GM18519 (cell line): ENCODE results near the gene MSI2.
"Not testable (repeated sequence)": the region's sequence is repeated elsewhere in the genome, so short reads cannot be mapped to it uniquely, and the experiment has no call there.

ENCODE experiments used
- ATAC-seq: cut with Tn5 transposase; IDR thresholded peaks from one replicate; pipeline ENCODE4 v1.9.1; 2021; ENCODE audit warnings: mild to moderate bottlenecking, moderate library complexity; ENCODE audit not compliant: unreplicated experiment, low FRiP score

MSI2 gene

DNA sequence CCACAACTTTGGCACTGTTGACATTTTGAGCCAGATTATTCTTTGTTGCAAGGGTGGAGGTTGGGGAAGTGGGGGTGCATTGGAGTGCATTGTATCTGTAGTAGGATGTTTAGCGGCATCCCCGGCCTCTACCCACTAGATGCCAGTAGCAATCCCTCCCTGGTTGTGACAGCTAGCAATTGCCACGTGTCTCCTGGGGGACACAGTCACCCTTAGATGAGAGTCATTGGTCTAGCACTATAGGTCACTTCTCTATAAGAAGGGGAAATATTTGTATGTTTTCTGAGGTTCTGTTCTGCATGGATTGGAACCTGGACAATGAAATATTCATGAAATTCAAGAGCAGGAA lies 32.4 kb downstream of the MSI2 start:
- no peak for ATAC-seq

DNA sequence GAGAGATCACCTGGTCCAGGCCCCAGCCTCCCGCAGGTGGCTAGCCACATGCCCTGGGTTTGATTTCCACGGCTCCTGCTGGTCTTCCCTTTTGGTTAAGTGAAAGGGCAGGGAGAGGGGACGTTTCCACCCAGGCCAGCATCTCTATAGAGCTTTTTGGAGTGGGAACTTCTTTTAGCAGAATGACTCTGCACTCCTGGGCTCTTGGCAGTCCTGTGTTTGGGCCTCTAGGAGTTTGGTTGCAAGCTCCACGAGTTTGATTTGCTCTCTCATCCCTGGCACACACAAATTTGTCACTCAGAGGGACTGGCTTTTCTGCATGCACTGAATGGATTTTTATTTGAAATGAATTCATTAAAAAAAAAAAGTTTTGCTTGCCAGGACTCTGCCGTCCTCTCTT lies 32.8 kb downstream of the MSI2 start:
- ATAC-seq: no peak

DNA sequence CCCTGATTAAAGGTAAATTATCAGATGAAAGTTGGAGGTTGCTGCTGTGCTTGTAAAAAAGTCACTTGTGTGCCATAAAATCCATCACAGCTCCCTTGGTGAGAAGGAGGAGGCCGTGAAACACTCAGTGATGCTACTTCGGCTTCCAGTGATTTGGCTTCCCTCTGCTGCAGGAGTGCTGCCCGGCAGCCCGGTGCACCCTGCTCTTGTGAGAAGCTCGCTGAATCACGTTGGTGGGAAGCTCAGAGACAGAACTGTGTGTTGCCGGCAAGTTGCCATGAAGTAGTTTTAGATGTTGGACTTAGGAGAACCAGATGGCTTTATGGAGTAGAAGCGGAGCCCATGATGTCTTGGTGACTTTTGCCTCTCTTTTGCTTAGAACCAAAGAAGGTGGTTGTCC lies 33.3 kb downstream of the MSI2 start:
- no peak for ATAC-seq

DNA sequence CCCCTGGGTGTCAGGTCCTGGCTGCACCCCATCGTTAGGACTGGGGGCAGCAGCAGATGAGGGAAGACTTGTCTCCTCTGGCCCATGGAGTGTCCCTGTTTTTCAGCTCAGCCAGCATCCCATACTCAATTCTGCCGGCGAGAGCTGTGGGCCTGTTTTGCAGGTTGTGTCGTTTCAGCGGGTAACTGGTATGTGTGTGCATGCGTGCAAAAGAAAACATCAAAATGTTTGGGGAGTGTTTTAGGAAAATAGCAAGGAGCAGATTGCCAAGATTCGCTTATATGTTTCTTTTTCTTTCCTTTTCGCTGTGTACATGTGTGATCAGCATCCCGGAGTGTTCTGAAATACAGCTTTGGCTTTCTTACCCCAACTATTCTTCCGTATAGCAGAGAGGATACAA lies 34.7 kb downstream of the MSI2 start:
- no peak for ATAC-seq

DNA sequence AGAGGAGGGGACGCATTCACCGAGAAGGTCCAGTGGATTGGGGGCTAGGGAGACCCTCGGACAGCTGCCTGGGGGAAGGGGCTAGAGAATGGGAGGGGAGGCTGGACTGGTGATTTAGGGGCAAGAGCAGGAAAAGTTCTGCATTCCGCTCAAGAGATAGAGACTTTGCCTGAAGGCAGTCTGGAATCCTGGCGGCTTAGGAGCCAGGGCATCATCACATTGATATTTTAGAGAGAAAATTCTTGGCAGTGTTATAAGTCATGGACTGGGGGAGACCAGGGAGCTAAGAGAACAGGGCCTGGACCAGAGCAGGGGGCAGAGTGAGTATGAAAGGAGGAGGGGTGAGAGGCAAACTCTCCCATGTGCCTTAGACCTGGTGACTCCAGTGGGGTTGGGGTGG lies 35.8 kb downstream of the MSI2 start:
- ATAC-seq: no peak

DNA sequence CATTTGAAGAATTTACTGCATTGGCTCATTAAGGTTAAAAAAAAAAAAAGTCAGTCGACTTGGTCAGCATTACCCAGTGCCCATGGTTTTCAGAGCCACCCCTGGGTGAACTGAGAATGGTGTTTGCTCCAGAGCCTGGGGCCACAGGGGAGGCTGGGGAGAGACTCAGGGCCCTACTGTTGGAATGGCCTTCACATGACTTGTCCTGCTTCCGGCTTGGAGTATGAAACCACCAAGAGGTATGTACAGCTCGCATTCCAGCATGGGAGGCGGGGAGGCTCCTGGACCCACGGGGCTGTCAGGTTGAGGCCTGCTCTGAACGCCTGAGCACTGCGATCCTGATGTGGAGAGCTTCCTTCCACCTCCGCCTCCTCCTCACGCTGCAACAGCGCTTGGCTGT lies 36.8 kb downstream of the MSI2 start:
- no peak for ATAC-seq

DNA sequence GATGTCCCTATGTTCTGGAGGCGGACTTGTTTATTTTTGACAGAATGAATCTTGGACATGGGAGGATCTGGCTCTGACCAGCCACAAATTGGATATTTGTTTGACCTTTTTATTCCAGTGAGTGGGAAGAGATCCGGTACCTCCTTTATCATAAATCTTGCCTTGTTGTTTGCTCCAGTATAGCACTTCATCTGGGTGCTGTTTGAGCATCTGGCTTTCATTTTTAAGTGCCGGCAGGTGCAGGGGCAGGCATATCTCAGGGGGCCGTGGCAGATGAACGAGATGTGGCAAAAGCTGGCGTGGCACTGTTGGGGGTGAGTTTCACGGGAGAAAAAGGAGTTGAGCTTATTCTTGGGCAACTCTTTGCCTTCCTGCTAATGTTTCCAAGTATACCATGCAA lies 37.8 kb downstream of the MSI2 start:
- no peak for ATAC-seq

DNA sequence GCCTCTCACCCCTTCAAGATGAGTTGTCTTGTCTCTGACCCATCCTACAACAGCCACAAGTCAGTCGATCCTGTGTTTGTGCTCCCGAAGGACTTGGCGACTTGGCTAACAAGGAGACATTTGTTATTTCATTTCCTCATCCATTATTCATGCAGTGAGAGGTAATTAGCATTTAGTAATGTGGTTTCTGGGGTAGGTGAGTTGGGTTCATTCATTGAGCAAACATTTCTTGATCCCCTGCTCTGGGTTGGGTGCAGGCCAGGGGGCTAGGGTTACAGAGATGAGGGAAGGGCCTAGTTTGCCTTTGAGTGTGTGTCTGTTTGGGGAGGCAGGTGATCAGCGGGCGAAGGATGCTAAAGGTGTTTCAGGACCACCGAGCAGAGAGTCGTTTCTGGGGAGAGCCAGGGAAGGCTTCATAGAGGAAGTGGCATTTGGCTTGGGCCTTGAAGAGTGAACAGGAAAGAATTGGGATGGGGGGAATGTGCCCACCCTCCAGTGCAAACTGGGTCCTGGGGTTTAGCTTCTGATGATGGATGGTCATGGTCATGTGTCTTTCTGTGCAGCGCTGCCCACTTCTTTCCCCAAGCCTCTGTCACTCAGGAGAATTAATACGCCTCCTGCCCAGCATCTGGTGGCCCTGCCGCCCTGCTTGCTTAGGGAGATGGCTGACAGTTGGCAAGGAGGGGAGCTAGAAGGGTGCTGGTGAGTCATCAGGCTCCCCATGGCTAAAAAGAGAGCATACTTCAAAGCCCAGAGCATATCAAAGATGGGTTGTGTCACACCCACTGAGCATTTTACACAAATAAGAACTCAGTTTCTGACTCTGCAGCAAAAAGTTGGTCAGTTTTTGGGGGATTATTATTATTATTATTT lies 38.5 kb downstream of the MSI2 start:
- ATAC-seq: no peak

DNA sequence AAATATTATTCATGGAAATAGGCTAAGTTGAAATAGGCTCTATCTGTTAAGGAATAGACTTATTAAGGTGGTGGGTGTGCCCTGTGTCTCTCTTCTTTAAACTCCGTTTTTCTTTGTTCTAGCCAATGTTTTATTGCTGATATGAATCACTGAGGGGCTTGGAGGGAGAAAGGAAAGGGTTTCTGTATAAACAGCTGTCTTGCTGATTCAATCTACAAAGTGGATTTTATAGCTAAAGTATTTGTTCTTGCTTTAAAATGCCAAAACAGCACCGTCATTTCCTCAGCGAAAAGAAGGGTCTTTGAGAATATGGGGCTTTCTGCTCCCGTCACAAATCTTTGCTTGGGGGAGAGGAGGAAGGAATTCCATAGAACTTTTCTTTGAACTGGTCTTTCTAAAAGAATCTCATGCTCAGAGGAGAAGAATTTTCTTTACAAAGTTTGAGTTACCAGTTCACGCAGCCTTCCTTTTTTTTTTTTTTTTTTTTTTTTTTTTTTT lies 39.3 kb downstream of the MSI2 start:
- ATAC-seq: no peak

DNA sequence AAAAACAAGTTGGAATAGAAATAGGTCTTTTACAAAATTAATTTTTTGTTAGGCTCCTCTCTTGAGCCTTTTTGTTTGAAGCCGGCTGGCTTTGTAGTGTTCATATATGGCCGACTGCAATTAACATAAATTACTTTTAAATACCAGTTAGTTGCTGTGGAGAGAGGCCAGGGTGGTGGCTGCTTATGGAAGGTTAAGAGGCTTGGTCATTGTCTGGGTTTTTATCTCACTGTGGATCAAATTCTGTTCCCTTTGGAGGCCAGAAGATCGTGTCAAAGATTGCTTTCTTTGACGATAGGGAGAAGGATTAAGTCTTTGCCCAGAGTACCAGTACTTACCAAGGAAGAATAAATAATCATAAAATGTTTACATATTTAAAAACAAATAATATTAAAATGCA lies 39.9 kb downstream of the MSI2 start:
- ATAC-seq: no peak

DNA sequence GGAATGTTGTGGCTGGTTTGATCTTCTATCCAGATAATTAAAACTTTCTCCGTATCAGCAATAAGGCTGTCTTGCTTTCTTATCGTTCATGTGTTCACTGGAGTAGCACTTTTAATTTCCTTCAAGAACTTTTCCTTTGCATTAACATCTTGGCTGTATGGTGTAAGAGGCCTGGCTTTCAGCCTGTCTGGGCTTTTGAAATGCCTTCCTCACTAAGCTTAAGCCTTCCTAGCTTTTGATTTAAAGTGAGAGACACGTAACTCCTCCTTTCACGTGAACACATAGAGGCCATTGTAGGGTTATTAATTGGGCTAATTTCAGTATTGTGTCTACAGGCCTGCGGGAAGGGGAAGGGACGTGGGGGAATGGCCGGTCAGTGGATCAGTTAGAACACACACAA lies 42.9 kb downstream of the MSI2 start:
- no peak for ATAC-seq

DNA sequence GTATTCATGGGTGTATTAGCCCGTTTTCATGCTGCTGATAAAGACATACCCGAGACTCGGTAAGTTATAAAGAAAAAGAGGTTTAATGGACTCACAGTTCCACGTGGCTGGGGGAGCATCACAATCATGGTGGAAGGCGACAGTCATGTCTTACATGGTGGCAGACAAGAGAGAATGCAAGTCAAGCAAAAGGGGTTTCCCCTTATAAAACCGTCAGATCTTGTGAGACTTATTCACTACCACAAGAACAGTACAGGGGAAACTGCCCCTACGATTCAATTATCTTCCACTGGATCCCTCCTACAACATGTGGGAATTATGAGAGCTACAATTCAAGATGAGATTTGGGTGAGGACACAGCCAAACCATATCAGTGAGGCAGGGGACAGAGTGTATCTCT lies 44.3 kb downstream of the MSI2 start:
- ATAC-seq: not testable (repeated sequence)

DNA sequence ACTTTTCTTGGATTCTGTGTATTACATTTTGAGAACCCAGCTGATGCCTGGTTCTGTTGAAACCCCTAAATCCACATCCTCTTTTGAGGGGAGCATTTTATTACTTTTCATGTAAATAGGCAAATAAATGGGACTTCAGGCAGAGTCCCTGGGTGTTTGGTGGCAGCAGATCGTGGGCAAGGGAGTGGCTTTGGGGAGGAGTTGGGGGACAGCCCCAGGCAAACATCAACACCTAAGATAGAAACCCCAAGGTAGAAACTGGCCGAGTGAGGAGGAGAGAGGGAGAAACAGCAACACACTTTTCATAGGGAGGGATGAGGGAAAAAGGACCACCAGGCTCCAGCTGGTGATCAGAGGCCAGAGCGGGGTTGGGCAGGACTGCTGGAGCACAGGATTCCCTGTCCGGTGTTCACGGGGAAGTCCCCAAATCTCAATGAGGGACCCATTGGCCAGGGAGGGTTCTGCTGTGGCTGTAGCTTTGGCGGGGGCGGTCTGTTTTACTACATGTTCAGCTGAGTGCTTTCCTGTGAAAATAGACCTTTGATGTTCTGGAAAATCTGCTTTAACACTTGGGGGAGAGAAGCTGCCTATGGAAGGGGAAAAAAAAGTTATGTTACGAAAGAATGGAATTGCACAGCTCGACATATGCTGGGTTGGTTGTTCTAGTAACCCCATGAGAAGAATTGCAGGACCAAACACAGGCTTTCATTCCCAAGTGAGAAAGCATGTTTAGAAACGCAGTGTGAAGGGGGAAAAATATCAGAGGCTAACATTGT lies 46.6 kb downstream of the MSI2 start:
- ATAC-seq: no peak

DNA sequence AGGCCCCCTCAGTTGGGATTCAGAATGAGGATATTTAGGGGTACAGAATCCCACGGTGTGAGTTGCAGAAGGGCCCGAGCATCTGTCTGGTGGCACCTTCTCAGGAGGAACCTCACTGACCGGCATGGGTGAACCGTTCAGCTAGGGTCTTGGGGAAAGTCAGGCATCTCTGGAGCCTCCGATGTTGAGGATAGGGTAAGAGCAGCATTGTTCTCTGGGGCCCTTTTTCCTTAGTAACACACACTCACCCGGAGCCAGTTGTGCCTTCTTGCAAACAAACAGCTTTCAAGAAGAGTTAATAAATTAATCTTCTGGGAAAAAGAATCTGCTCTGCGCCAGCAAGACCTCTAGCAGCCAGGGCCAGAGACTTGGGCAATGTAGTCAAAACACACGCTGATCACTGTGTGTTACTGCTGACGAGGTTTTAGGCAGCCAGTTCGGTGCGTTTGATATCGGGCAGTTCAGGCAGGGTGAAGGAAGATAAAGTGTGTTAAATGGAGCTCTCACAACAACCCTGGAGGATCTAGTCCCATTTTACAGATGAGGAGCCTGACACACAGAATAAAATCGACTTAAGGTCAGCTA lies 48.9 kb downstream of the MSI2 start:
- ATAC-seq: no peak

DNA sequence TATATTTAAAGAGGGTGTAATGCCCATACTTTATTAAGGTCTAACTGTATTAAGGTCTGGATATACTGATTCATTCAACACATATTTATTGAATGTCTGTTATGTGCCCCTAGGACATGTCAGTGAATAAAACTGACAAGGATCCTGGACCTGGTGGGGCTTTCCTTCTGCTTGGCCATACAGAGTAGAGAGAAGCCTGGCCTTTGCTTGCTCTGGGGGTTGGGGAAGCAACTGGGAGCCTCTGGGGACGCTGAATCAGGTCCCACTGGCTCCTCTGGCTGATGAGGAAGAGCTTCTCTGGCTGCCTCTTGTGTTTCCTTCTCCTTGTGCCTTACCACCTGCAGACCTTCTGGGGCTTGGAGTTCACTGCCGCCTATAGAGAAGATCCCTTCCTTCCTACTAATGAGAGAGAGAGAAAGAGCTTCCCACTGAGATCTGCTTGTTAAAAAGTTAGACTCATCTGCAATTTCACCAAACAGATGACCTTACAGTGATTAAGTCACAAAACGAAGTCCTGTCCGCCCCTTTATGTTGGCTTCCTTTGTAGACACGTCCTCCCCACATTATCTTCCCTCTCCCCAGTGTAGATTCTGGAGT lies 49.7 kb downstream of the MSI2 start:
- no peak for ATAC-seq

DNA sequence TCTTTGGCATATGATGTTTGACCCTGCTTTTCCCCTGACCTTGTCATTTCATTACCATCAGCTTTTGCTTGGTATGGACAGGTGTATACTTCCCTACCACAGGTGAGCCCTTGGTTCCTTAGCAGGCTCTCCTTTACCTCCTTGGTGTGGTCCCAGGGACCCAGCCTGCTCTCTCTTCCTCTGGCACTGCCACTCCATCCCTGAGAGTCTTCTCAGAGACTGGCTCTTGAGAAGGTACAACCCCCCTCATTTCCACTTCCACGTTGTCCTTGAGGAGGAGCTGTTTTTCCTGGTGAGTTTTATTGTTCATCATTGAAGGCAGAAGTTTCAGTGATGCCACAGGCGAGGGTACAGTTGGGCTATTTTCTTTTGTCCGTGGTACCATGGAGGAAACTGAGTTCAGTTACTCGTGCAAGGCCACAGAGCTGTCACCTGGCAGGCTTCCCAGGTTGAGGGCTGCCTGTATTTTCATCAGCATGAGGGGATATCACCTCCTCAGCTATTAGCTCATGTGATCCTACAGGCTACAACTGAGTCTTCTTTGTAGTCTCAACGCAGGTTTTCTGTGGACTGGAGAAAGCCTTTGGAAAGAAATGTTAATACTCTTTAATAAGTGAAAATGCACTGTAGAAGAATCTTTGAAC lies 52.3 kb downstream of the MSI2 start:
- ATAC-seq: no peak

DNA sequence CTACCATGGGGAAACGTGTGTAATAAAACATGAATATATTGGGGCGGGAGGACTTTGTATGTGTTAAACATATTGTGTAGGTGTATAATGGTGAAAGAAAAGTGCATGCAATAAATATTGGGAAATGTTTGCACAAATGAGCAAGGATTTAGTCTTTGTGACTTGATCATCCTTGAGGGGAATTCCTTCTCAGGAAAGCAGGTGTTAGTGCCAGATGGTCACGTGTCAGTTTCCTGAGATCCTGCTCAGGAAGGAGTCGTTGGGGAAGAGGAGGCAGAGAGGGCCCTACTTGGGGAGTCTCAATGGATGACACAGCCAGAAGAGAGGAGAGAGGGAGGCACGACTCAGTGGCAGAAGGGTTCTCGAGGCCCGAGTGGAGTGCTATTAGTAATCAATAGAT lies 53.2 kb downstream of the MSI2 start:
- no peak for ATAC-seq

DNA sequence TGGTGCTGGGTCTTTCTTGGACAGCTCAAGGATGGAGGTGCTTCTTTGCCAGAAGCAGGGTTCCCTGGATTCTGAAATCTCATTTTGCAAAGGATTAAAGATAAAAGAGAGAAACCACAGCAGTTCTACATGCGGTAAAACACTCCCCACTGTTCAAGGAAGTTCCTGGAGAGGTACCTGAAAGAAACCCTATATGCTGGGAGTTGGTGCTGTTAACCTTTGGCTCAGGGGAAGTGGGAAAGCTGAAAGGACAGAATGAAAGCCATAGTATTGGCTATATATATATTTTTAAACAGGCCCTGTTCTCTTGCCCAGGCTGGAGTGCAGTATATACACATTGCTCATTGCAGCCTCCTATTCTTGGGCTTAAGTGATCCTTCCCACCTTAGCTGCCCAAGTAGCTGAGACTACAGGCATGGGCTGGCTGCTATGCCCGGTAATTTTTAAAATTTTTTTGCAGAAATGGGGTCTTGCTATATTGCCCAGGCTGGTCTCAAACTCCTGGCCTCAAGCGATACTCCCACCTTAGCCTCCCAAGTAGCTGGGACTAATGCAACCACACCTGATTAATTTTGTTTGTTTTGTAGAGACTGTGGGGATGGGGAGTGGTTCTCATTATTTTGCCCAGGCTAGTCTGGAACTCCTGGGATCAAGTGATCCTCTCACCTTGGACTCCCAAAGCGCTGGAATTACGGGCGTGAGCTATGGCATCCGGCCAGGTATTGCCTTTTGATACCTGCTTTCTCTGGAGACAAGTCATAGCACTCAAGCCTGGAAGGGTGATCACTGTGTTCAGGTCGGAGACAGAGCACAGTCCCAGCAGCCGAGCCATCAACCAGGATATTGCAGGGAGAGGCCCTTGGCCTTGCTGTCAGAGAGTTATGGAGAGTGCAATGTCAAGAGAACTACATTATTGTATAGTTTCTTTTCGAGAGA lies 55.2 kb downstream of the MSI2 start:
- ATAC-seq: no peak

DNA sequence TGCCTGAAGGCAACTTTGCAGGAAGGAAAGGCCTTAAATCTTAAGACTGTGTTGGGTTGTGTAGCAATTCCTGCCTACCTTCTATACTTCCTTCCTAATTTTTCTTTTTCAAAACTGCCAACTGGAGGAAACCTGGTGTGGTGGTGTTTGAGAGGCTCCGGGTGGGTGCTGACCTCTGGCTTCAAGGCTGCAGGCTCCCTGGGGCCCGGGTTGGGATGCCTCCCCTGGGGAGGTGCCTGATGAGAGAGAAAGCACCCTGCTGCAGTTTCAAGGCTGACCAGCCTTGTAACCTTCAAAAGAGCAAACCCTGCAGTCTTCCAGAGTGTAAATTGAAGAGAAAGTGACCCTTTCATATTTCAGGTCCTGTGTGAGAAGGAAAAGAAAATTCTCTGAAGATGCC lies 55.9 kb downstream of the MSI2 start:
- ATAC-seq: no peak
